T-helper 1 cell treated with Interleukin-12 subunit alpha and Interleukin-12 subunit beta and Interleukin-4 antibody, amounts not matched to agents 30 ng/mL and 1 ng/mL, for 36 hours (primary cell): ENCODE data around the gene FANCD2. TPM values are rescaled to one million over a fixed set of nuclear protein-coding genes. Genes with fewer than 3 reads are reported as not detected.

Experiments used
- total RNA-seq: library from RNA; stranded (reverse); gene quantifications from 2 replicates; pipeline ENCODE4 v1.2.3, GENCODE V29; 2022

The FANCD2 gene
- total RNA-seq, 1 donor from 2014 or later, result 40.7 TPM

Other genes with a start within 250 kb of the FANCD2 start
- 62.3 and 67.1 TPM in 2 replicates for gene TADA3, start 234.0 kb upstream of the FANCD2 start, total RNA-seq
- gene ARPC4, start 233.4 kb upstream of the FANCD2 start, total RNA-seq, result 292 and 298 TPM in 2 replicates
- 46.7 and 51.4 TPM in 2 replicates for gene TTLL3, start 216.2 kb upstream of the FANCD2 start, total RNA-seq
- 51.9 and 53.8 TPM in 2 replicates for gene RPUSD3, start 182.4 kb upstream of the FANCD2 start, total RNA-seq
- not detected in 2 replicates for gene CIDEC, start 146.2 kb upstream of the FANCD2 start, total RNA-seq
- gene JAGN1, start 135.8 kb upstream of the FANCD2 start, total RNA-seq, result 33.9 and 36.2 TPM in 2 replicates
- 2.4 and 2.5 TPM in 2 replicates for gene IL17RE, start 123.6 kb upstream of the FANCD2 start, total RNA-seq
- gene IL17RC, start 109.3 kb upstream of the FANCD2 start, total RNA-seq, result 0.78 and 1.1 TPM in 2 replicates
- gene CRELD1, start 92.6 kb upstream of the FANCD2 start, total RNA-seq, result 26.0 and 27.5 TPM in 2 replicates
- 10.6 and 13.4 TPM in 2 replicates for gene PRRT3, start 74.0 kb upstream of the FANCD2 start, total RNA-seq
- gene EMC3, start 39.6 kb upstream of the FANCD2 start, total RNA-seq, result 52.2 and 62.6 TPM in 2 replicates
- gene FANCD2OS, start 81.8 kb downstream of the FANCD2 start, total RNA-seq, result not detected in 2 replicates
- gene BRK1, start 89.2 kb downstream of the FANCD2 start, total RNA-seq, result 116 and 126 TPM in 2 replicates
- gene VHL, start 115.3 kb downstream of the FANCD2 start, total RNA-seq, result 93.4 and 94.3 TPM in 2 replicates
- gene IRAK2, start 138.5 kb downstream of the FANCD2 start, total RNA-seq, result 12.2 and 13.1 TPM in 2 replicates
- gene TATDN2, start 222.0 kb downstream of the FANCD2 start, total RNA-seq, result 90.6 and 95.6 TPM in 2 replicates